Keratinocyte (primary cell): ENCODE data around the gene DENND1A. TPM values are rescaled to one million over a fixed set of nuclear protein-coding genes. Genes with fewer than 3 reads are reported as not detected.

Source experiments
- DNase-seq: peaks from one replicate; pipeline ENCODE4 v3.0.0-alpha.2; 2011; ENCODE audit warnings: low read depth, missing footprints, low spot score
- FAIRE-seq: peaks from 2 replicates; lab custom pipeline; 2011; peaks lifted over from hg19 to GRCh38; lab: Jason Lieb, UNC
- H2AFZ ChIP-seq: 2 replicates; pipeline ENCODE4 v1.6.0; 2012; ENCODE audit warnings: low read length, control low read depth, inconsistent platforms; ENCODE audit not compliant: control insufficient read depth
- H3K27ac ChIP-seq: 2 replicates; pipeline ENCODE4 v1.5.1; 2011; ENCODE audit warnings: low read length; ENCODE audit not compliant: control insufficient read depth, insufficient read depth
- H3K27me3 ChIP-seq: 3 replicates; pipeline ENCODE4 v1.6.0; 2011; ENCODE audit warnings: low read length; ENCODE audit not compliant: control insufficient read depth, insufficient read depth; ENCODE audit errors: extremely low read depth
- H3K36me3 ChIP-seq, 2 experiments: 2 replicates in 1 of 2; 3 replicates in 1 of 2; pipeline ENCODE4 v1.5.1; 2011; ENCODE audit warnings: low read length in 2 of 2, mild to moderate bottlenecking in 1 of 2; ENCODE audit not compliant: control insufficient read depth in 2 of 2, insufficient read depth in 2 of 2; ENCODE audit errors: extremely low read depth in 1 of 2
- H3K4me1 ChIP-seq: 3 replicates; pipeline ENCODE4 v1.5.1; 2011; ENCODE audit warnings: low read length; ENCODE audit not compliant: control insufficient read depth, insufficient read depth; ENCODE audit errors: extremely low read depth
- H3K4me2 ChIP-seq: 3 replicates; pipeline ENCODE4 v1.6.0; 2011; ENCODE audit warnings: low read depth, low read length; ENCODE audit not compliant: control insufficient read depth, insufficient read depth; ENCODE audit errors: extremely low read depth
- H3K4me3 ChIP-seq, 3 experiments: fragments of 200-600 bp in 1 of 3; sonication (generic) in 1 of 3; 2 replicates in 2 of 3; 3 replicates in 1 of 3; pipeline ENCODE4 v1.5.1; 2011 to 2016; ENCODE audit warnings: low read length in 3 of 3, mild to moderate bottlenecking in 3 of 3, control low read depth in 2 of 3, inconsistent platforms in 1 of 3, low read depth in 1 of 3, mixed read lengths in 1 of 3, mixed run types in 1 of 3, moderate library complexity in 1 of 3; ENCODE audit not compliant: control insufficient read depth in 2 of 3, insufficient read depth in 2 of 3; ENCODE audit errors: extremely low read depth in 1 of 3
- H3K79me2 ChIP-seq: 2 replicates; pipeline ENCODE4 v1.6.0; 2012; ENCODE audit warnings: low read length; ENCODE audit not compliant: control insufficient read depth, insufficient read depth
- H3K9ac ChIP-seq: 3 replicates; pipeline ENCODE4 v1.6.0; 2011; ENCODE audit warnings: low read length; ENCODE audit not compliant: control insufficient read depth, insufficient read depth; ENCODE audit errors: extremely low read depth
- H3K9me1 ChIP-seq: 3 replicates; pipeline ENCODE4 v1.6.0; 2011; ENCODE audit warnings: low read length; ENCODE audit not compliant: control insufficient read depth, insufficient read depth; ENCODE audit errors: extremely low read depth
- H3K9me3 ChIP-seq: 2 replicates; pipeline ENCODE4 v1.5.1; 2012; ENCODE audit warnings: low read depth, low read length; ENCODE audit not compliant: control insufficient read depth
- H4K20me1 ChIP-seq: 3 replicates; pipeline ENCODE4 v1.6.0; 2011; ENCODE audit warnings: low read length; ENCODE audit not compliant: control insufficient read depth, insufficient read depth; ENCODE audit errors: extremely low read depth
- CTCF ChIP-seq, 3 experiments: IDR thresholded peaks in 1 of 3; conservative IDR thresholded peaks in 1 of 3; optimal IDR thresholded peaks in 1 of 3; 2 replicates in 2 of 3; 3 replicates in 1 of 3; pipeline versions ENCODE3 to v1.5.1; 2011; ENCODE audit warnings: low read length in 3 of 3, mild to moderate bottlenecking in 3 of 3, moderate library complexity in 2 of 3, control low read depth in 1 of 3, inconsistent platforms in 1 of 3; ENCODE audit not compliant: insufficient read depth in 2 of 3; ENCODE audit errors: extremely low read depth in 1 of 3
- EZH2 ChIP-seq: IDR thresholded peaks from one replicate; pipeline ENCODE4 v1.6.1; 2012; ENCODE audit warnings: inconsistent platforms, mild to moderate bottlenecking, low read length, moderate library complexity
- dilution Hi-C: fragments of 300-500 bp; cut with MboI; formaldehyde crosslinking; loops from one replicate; pipeline ENCODE4 v1.7.0; 2020; ENCODE audit warnings: low sequenced_read_pairs; ENCODE audit not compliant: extremely low pct_ligation_motif_present
- polyA plus RNA-seq, 5 experiments: library from polyadenylated mRNA; depleted of rRNA in 3 of 5; stranded (reverse) in 3 of 5; stranded (forward) in 1 of 5; unstranded in 1 of 5; fragments of >200 nt; gene quantifications; 1 replicate in 1 of 5; 2 replicates in 3 of 5; 3 replicates in 1 of 5; pipeline versions ENCODE4 v1.2.1 to v1.2.3, GENCODE V29; 2011 to 2012; ENCODE audit warnings: missing spikeins in 2 of 5, low read depth in 1 of 5, low replicate concordance in 1 of 5

The DENND1A gene
- polyA plus RNA-seq, 1 donor (not counting 4 experiments of a cell fraction or from before 2014, with no cell fraction given) = 13.0 TPM

- dilution Hi-C loops = no loop called here
- no peak for TF ChIP-seq EZH2
- no peak for TF ChIP-seq CTCF (optimal IDR thresholded peaks at IDR 0.05 in 1 of 3, IDR thresholded peaks at IDR 0.05 in 1 of 3, conservative IDR thresholded peaks at IDR 0.05 in 1 of 3; ENCODE audit: extremely low read depth in 1 of 3, insufficient read depth in 2 of 3, low read length in 3 of 3)
- Histone ChIP-seq H3K4me3 (no peak overlapping the region), H4K20me1 (no peaks in the 10 kb centered on the region), H3K9ac (no peak overlapping the region), H3K9me3 (no peaks in the 10 kb centered on the region), H3K36me3 (no peaks in the 10 kb centered on the region), H3K79me2 (no peaks in the 10 kb centered on the region), H3K27ac (no peak overlapping the region), H3K9me1 (no peaks in the 10 kb centered on the region), H2AFZ (no peak overlapping the region), H3K27me3 (no peaks in the 10 kb centered on the region), H3K4me1 (no peaks in the 10 kb centered on the region), H3K4me2 (no peak overlapping the region)
- DNase-seq (no peak), FAIRE-seq (no peak)
Measured at GRCh38 chr9:123843703-123844102, 86.2 kb downstream of the DENND1A start.

GRCh38 chr9:123835821-123836220 lies 94.1 kb downstream of the DENND1A start:
- no peaks in the 10 kb centered on the region for H3K79me2 ChIP-seq
- no peaks in the 10 kb centered on the region for H3K27me3 ChIP-seq
- FAIRE-seq = no peak
- dilution Hi-C loops = no loop called here
- no peaks in the 10 kb centered on the region for H3K9me3 ChIP-seq
- no peak overlapping the region for H3K4me2 ChIP-seq
- no peaks in the 10 kb centered on the region for H3K4me1 ChIP-seq
- H3K9ac ChIP-seq = no peak overlapping the region
- no peak for TF ChIP-seq CTCF (optimal IDR thresholded peaks at IDR 0.05 in 1 of 3, IDR thresholded peaks at IDR 0.05 in 1 of 3, conservative IDR thresholded peaks at IDR 0.05 in 1 of 3; ENCODE audit: extremely low read depth in 1 of 3, insufficient read depth in 2 of 3, low read length in 3 of 3)
- TF ChIP-seq EZH2 = no peak
- DNase-seq = no peak
- H4K20me1 ChIP-seq = no peaks in the 10 kb centered on the region
- H3K9me1 ChIP-seq = no peaks in the 10 kb centered on the region
- no peak overlapping the region for H3K27ac ChIP-seq
- H3K4me3 ChIP-seq = no peak overlapping the region
- no peak overlapping the region for H2AFZ ChIP-seq
- H3K36me3 ChIP-seq = no peaks in the 10 kb centered on the region
